RWPE2 (cell line): ENCODE data around the gene ALS2CL.

Experiments used
- ATAC-seq: fragments of 200-7000 bp; cut with Tn5 transposase; 3 replicates; pipeline ENCODE4 v1.9.1; 2021; ENCODE audit warnings: low read depth
- DNase-seq: peaks from one replicate; pipeline ENCODE4 v3.0.0-alpha.2; 2020; ENCODE audit warnings: low spot score
- H3K27ac ChIP-seq: fragments of 450-650 bp; 2 replicates; pipeline ENCODE4 v1.5.1; 2017; ENCODE audit warnings: mild to moderate bottlenecking; ENCODE audit not compliant: poor library complexity, severe bottlenecking
- H3K27me3 ChIP-seq: fragments of 250-450 bp; sonication (Bioruptor Pico); 2 replicates; pipeline ENCODE4 v1.5.1; 2021; ENCODE audit warnings: mild to moderate bottlenecking, moderate library complexity; ENCODE audit not compliant: insufficient read depth, poor library complexity, severe bottlenecking
- H3K36me3 ChIP-seq: fragments of 250-450 bp; sonication (Bioruptor Pico); 2 replicates; pipeline ENCODE4 v1.5.1; 2020; ENCODE audit warnings: low read depth, mild to moderate bottlenecking, moderate library complexity
- H3K4me1 ChIP-seq: fragments of 250-450 bp; sonication (Bioruptor Pico); 2 replicates; pipeline ENCODE4 v1.5.1; 2021; ENCODE audit warnings: mild to moderate bottlenecking, moderate library complexity; ENCODE audit not compliant: insufficient read depth, poor library complexity, severe bottlenecking
- H3K4me3 ChIP-seq: fragments of 250-450 bp; sonication (Bioruptor Pico); 2 replicates; pipeline ENCODE4 v1.5.1; 2021; ENCODE audit warnings: mild to moderate bottlenecking, moderate library complexity; ENCODE audit not compliant: severe bottlenecking
- H3K9me3 ChIP-seq: fragments of 250-450 bp; sonication (Bioruptor Pico); 2 replicates; pipeline ENCODE4 v1.5.1; 2021; ENCODE audit warnings: mild to moderate bottlenecking, moderate library complexity; ENCODE audit not compliant: severe bottlenecking
- CTCF ChIP-seq: fragments of 450-650 bp; IDR thresholded peaks from one replicate; pipeline ENCODE4 v1.5.1; 2017; ENCODE audit warnings: mild to moderate bottlenecking, moderate library complexity; ENCODE audit not compliant: poor library complexity, severe bottlenecking

The ALS2CL gene

GRCh38 chr3:46649436-46649835 lies 44.0 kb downstream of the ALS2CL start:
- Histone ChIP-seq H3K36me3 (no peaks in the 10 kb centered on the region), H3K4me3 (no peak overlapping the region), H3K27me3 (no peaks in the 10 kb centered on the region), H3K27ac (no peak overlapping the region), H3K9me3 (no peaks in the 10 kb centered on the region), H3K4me1 (no peaks in the 10 kb centered on the region)
- ATAC-seq (no peak), DNase-seq (no peak)
- no peak for TF ChIP-seq CTCF

- Histone ChIP-seq H3K27me3 (no peaks in the 10 kb centered on the region), H3K4me3 (no peak overlapping the region), H3K27ac (no peak overlapping the region), H3K9me3 (no peaks in the 10 kb centered on the region), H3K4me1 (no peaks in the 10 kb centered on the region), H3K36me3 (no peaks in the 10 kb centered on the region)
- TF ChIP-seq CTCF, result no peak
- DNase-seq (no peak), ATAC-seq (no peak)
Measured at GRCh38 chr3:46648096-46648495, 45.4 kb downstream of the ALS2CL start.

GRCh38 chr3:46646700-46647099 lies 46.8 kb downstream of the ALS2CL start:
- H3K27ac ChIP-seq, result no peak overlapping the region
- no peaks in the 10 kb centered on the region for H3K36me3 ChIP-seq
- no peaks in the 10 kb centered on the region for H3K4me1 ChIP-seq
- no peaks in the 10 kb centered on the region for H3K27me3 ChIP-seq
- H3K9me3 ChIP-seq, result no peaks in the 10 kb centered on the region
- DNase-seq (no peak), ATAC-seq (peak; percentile 75)
- H3K4me3 ChIP-seq, result no peak overlapping the region
- no peak for TF ChIP-seq CTCF

GRCh38 chr3:46643701-46644100 lies 49.8 kb downstream of the ALS2CL start:
- TF ChIP-seq CTCF, result no peak
- no peaks in the 10 kb centered on the region for H3K36me3 ChIP-seq
- no peak overlapping the region for H3K27ac ChIP-seq
- H3K9me3 ChIP-seq, result no peaks in the 10 kb centered on the region
- DNase-seq, result no peak
- H3K27me3 ChIP-seq, result no peaks in the 10 kb centered on the region
- H3K4me3 ChIP-seq, result no peak overlapping the region
- H3K4me1 ChIP-seq, result no peaks in the 10 kb centered on the region
- ATAC-seq, result no peak

GRCh38 chr3:46642971-46643370 lies 50.5 kb downstream of the ALS2CL start:
- Histone ChIP-seq H3K27ac (no peak overlapping the region), H3K4me1 (no peaks in the 10 kb centered on the region), H3K4me3 (no peak overlapping the region), H3K27me3 (no peaks in the 10 kb centered on the region), H3K36me3 (no peaks in the 10 kb centered on the region), H3K9me3 (no peaks in the 10 kb centered on the region)
- no peak for DNase-seq
- TF ChIP-seq CTCF, result no peak
- ATAC-seq, result no peak
